Osteoblast (primary cell): ENCODE measurements around the gene KLHL24. TPM values are rescaled to one million over a fixed set of nuclear protein-coding genes. Genes with fewer than 3 reads are reported as not detected.

Experiments
- DNase-seq: peaks from one replicate; pipeline ENCODE4 v3.0.0; 2011; ENCODE audit warnings: low spot score, mixed read lengths; ENCODE audit not compliant: insufficient read length; ENCODE audit errors: missing footprints
- H2AFZ ChIP-seq: 2 replicates; pipeline ENCODE4 v1.6.0; 2011; ENCODE audit warnings: mild to moderate bottlenecking, low read length
- H3K27ac ChIP-seq: 2 replicates; pipeline ENCODE4 v1.5.1; 2011; ENCODE audit warnings: mild to moderate bottlenecking, low read depth, low read length, moderate library complexity
- H3K27me3 ChIP-seq: 2 replicates; pipeline ENCODE4 v1.6.0; 2012; ENCODE audit warnings: mild to moderate bottlenecking, control low read depth, inconsistent platforms, low read length, moderate library complexity; ENCODE audit not compliant: insufficient read depth
- H3K36me3 ChIP-seq: 2 replicates; pipeline ENCODE4 v1.5.1; 2011; ENCODE audit warnings: mild to moderate bottlenecking, low read length, control low read depth, moderate library complexity; ENCODE audit not compliant: insufficient read depth
- H3K4me1 ChIP-seq: 2 replicates; pipeline ENCODE4 v1.5.1; 2011; ENCODE audit warnings: mild to moderate bottlenecking, low read length, control low read depth, moderate library complexity; ENCODE audit not compliant: insufficient read depth
- H3K4me2 ChIP-seq: 2 replicates; pipeline ENCODE4 v1.6.0; 2011; ENCODE audit warnings: mild to moderate bottlenecking, low read length; ENCODE audit not compliant: insufficient read depth
- H3K4me3 ChIP-seq: fragments of 200-600 bp; sonication (generic); 3 replicates; pipeline ENCODE4 v1.5.1; 2012; ENCODE audit warnings: mild to moderate bottlenecking, low read length, inconsistent platforms; ENCODE audit not compliant: insufficient read depth
- H3K79me2 ChIP-seq: 2 replicates; pipeline ENCODE4 v1.6.0; 2012; ENCODE audit warnings: mild to moderate bottlenecking, low read length, control low read depth, inconsistent platforms; ENCODE audit not compliant: insufficient read depth
- H3K9me3 ChIP-seq: 2 replicates; pipeline ENCODE4 v1.5.1; 2011; ENCODE audit warnings: low read depth, low read length, control low read depth
- H4K20me1 ChIP-seq: 2 replicates; pipeline ENCODE4 v1.6.0; 2012; ENCODE audit warnings: mild to moderate bottlenecking, low read length, control low read depth; ENCODE audit not compliant: insufficient read depth
- CTCF ChIP-seq: IDR thresholded peaks from 2 replicates; pipeline ENCODE4 v1.5.1; 2011; ENCODE audit warnings: mild to moderate bottlenecking, low read depth, low read length, moderate library complexity; ENCODE audit errors: extremely low read depth
- total RNA-seq: library from RNA; depleted of rRNA; stranded (reverse); fragments of >200 nt; gene quantifications from 2 replicates; pipeline ENCODE4 v1.2.3, GENCODE V29; 2012

The KLHL24 gene
- total RNA-seq, 1 donor: 174 TPM

- Histone ChIP-seq H3K36me3 (peaks cover 51% of the 10 kb centered on the region), H3K9me3 (no peaks in the 10 kb centered on the region), H4K20me1 (no peaks in the 10 kb centered on the region), H3K79me2 (peaks cover 15% of the 10 kb centered on the region), H3K4me3 (no peak overlapping the region), H3K4me2 (no peak overlapping the region), H2AFZ (no peak overlapping the region), H3K4me1 (peaks cover 12% of the 10 kb centered on the region), H3K27me3 (no peaks in the 10 kb centered on the region), H3K27ac (no peak overlapping the region)
- TF ChIP-seq CTCF: no peak
- no peak for DNase-seq
Measured at GRCh38 chr3:183733553-183733952, 98.1 kb downstream of the KLHL24 start.

Other genes starting within 250 kb of the KLHL24 start
- gene MCF2L2, start 207.0 kb upstream of the KLHL24 start, total RNA-seq: under 0.01 TPM in 2 replicates
- under 0.01 TPM in 1 of 2 replicates, not detected in the other for gene KLHL6, start 79.9 kb upstream of the KLHL24 start, total RNA-seq
- 32.2 and 35.1 TPM in 2 replicates for gene YEATS2, start 62.2 kb downstream of the KLHL24 start, total RNA-seq
- gene MAP6D1, start 190.0 kb downstream of the KLHL24 start, total RNA-seq: 0.59 and 2.2 TPM in 2 replicates
- 26.8 and 34.0 TPM in 2 replicates for gene PARL, start 249.3 kb downstream of the KLHL24 start, total RNA-seq